Activated CD8-positive, alpha-beta memory T cell treated with anti-CD3 and anti-CD28 coated beads, Interleukin-2, amount 50 U/mL, for 48 hours (primary cell): Measurements from ENCODE around the gene TUBA3D.
"Not testable (repeated sequence)": the region's sequence is repeated elsewhere in the genome, so short reads cannot be mapped to it uniquely, and the experiment has no call there.

Source experiments
- DNase-seq: peaks from one replicate; pipeline ENCODE4 v3.0.0-alpha.2; 2020

The TUBA3D gene

DNA sequence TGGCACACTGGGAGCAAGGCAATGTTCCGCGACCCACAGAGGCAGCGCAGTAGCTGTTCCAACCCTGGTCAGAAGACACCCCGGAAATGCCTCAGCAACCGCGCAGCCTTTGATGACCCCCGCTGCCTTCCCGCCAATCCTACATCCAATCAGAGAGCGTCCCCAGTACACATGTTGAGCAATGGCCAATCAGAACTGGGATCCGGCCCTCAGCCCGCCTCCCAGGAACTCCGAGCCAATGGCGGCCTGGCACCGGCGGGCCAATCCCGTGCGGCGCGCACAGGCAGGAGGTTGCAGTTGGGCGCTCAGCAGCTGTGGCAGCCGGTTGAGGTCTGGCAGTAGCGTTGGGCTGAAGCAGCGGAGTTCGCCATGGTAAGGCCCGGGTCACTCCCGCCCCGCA lies at the start of gene TUBA3D:
Gene TUBA3D, plus strand, starts transcription at position 289 of the 400 bp plus-strand sequence. Its CDS starts 81 bp downstream, at position 370.
- no peak for DNase-seq

DNA sequence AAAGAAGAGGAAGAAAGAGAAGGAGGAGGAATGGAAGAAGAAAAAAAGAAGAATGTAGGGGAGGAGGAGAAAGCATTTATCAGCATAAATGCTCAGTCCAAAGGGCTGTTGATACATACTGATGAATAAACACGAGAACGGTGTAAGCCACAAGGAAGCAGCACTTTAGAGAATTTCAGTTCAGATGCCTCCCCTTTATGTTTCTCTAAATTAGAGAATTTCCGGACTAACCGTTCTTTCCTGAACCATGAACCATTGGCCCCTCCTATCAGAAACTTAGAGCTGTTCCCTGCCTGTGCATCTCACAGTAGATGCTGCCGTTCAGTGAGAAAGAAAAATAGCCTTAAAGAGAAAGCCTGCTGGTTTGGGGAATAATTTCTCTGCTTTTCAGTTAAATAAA lies 49.2 kb upstream of the TUBA3D start:
- no peak for DNase-seq

GRCh38 chr2:131431336-131431735 lies 44.6 kb upstream of the TUBA3D start:
- no peak for DNase-seq

- DNase-seq, result not testable (repeated sequence)
These were observed 35.0 kb upstream of the TUBA3D start for GRCh38 chr2:131440742-131441468.

DNA sequence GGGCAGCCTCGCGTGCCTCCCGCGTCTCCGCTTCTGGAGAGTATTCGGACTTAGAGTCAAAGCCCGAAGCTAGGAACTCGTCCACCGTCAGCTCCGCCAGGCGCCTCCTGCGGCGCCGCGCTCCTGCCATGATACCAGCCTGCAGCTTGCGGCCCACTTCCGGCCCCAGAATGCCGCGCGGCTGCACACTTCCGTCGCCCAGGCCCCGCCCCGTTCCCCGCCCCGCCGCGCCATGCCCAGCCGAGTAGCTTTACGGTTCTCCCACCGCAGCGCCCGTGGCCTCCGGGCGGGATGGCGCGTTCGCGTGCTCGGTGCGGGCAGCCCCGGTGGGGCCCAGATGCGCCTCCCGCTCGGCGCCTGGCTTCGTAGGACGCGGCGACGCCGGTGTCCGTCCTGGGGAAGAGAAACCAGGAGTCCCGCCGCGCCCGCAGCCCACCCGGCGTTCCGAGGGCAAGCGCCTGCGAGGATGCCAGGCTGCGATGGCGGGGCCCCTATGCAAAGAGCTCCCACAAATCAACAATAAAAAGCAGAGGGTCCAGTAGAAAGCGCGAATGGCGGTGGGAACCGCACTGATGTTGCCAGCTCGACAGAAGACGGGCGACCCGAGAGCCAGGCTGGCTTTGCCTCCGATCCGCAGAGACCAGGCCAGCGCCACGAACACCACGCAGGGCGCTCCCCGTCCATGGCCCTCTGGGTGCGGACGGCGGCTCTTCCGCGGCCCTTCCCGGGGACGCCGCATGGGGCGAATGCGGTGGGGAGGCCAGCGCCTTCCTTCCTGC lies 31.0 kb upstream of the TUBA3D start:
- DNase-seq, result not testable (repeated sequence)

DNA sequence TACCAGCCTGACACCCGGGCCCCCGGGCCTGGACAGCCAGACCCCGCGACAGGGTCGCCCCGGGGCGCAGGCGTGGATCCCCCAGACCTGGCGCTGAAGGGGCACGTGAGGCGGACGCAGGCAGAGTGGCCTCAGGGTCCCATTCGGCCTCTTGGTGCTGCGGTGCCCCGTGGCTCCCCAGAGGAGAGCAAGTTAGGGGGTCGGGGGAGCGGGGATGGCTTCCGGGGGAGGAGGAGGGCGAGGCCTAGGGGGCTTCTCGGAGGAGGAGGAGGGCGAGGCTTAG lies 30.5 kb upstream of the TUBA3D start:
- not testable (repeated sequence) for DNase-seq

GRCh38 chr2:131445896-131446295 lies 30.0 kb upstream of the TUBA3D start:
- DNase-seq, result no peak

DNA sequence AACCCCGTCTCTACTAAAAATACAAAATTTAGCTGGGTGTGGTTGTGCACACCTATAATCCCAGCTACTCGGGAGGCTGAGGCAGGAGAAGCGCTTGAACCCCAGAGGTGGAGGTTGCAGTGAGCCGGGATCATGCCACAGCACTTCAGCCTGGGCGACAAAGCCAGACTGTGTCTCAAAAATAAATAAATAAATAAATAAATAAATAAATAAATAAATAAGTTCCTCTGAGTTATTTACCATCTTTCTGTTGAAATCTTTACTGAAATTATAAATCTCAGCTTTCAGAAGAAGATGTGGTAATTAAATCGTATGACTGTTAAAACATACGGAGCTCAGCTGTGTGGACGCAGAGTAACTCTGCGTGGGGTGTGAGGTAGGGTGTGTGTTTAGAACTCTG lies 27.9 kb upstream of the TUBA3D start:
- DNase-seq, result not testable (repeated sequence)

DNA sequence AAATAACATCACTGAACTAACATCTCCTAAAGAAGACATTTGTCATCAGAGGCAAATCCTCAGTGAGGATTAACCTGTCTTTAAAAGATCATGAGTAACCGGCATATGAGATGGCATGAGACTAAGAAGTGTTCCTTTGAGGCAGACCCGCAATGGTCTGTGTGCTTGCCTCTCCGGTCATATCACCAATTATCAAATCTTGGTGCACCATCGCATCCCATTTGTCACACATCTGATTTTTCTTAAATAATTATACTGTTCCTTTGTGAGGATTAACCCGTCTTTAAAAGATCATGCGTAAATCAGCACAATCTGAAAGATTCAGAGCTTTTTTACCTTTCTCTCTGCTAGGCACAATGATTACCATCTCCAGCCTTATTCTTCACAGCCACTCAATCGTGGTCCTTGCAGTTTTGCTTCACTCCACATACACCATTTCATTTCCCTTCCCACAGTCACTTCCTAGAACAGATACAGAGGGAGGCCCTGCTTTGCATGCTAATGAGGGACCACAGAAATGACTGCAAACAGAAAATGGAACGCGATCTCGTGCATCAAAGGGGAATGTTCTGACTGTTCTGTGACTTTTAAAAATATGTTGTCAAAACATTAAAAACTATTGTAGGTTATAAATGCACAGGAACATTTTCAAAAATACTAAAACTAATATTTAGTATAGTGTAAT lies 24.5 kb upstream of the TUBA3D start:
- DNase-seq, result not testable (repeated sequence)

- DNase-seq, result not testable (repeated sequence)
These were observed 21.0 kb upstream of the TUBA3D start for GRCh38 chr2:131454914-131455313.

DNA sequence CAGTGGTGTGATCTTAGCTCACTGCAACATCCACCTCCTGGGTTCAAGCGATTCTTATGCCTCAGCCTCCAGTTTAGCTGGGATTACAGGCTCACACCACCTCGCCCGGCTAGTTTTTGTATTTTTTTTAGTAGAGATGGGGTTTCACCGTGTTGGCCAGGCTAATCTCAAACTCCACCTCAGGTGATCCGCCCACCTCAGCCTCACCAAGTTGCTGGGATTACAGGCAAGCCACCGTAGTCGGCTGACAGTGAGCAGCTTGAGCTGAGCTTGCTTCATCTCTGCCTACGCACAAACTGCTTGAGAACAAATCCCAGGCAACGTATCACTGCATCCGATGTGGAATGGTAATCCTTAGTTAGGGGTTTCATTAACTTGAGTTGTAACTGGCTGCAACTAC lies 8.2 kb upstream of the TUBA3D start:
- not testable (repeated sequence) for DNase-seq

GRCh38 chr2:131470944-131471343 lies 5.0 kb upstream of the TUBA3D start:
- not testable (repeated sequence) for DNase-seq

DNA sequence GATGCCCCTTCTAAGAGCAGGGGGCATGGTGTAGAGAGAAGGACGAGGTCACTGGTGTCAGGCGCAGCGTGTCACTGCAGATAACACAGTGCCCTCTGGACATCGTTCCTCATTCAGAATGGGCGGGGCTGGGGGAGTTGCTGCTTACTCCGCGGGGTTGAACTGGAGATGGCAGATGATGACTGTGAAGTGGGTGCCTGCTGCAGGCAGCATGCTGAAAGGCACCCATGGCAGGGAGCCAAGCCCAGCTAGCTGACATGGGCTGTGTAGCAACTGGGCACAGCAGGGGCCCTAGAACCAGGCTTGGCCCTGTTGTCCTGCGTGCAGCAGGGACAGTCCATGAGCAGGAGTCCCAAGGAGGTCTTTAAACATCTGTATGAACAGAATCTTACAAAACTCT lies 4.3 kb upstream of the TUBA3D start:
- DNase-seq, result not testable (repeated sequence)

GRCh38 chr2:131473266-131473665 lies 2.7 kb upstream of the TUBA3D start:
- DNase-seq, result not testable (repeated sequence)

GRCh38 chr2:131476363-131476762 lies 444 bp downstream of the TUBA3D start:
- not testable (repeated sequence) for DNase-seq

- DNase-seq, result not testable (repeated sequence)
These were observed 1.3 kb downstream of the TUBA3D start for GRCh38 chr2:131477227-131477626.

GRCh38 chr2:131478074-131478849 lies 2.3 kb downstream of the TUBA3D start:
- not testable (repeated sequence) for DNase-seq

DNA sequence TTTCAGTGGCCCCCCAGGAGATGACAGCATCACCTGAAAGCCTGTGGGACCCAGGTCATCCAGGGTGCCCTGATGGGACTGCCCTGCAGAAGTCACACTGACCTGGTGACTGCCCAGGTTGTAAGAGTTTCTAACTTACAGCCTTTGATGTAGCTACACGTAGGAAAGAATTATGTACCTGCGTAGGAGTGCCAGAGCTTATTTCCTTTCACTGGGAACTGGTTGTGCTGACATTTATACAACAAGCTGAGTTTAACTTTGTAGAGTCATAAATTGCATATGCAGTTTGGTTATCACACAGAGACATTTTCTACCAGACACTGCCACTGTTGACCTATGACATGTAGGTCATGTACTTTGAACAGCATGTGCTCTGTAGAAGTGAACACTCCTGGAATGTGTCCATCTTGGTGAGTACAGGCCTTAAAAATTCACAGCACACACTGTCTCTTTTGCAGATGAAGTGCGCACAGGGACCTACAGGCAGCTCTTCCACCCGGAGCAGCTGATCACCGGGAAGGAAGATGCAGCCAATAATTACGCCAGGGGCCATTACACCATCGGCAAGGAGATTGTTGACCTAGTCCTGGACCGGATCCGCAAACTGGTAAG lies 3.0 kb downstream of the TUBA3D start:
- not testable (repeated sequence) for DNase-seq

GRCh38 chr2:131480351-131480750 lies 4.4 kb downstream of the TUBA3D start:
- DNase-seq, result not testable (repeated sequence)

GRCh38 chr2:131482506-131483155 lies 6.7 kb downstream of the TUBA3D start:
- DNase-seq, result peak; percentile 38

DNA sequence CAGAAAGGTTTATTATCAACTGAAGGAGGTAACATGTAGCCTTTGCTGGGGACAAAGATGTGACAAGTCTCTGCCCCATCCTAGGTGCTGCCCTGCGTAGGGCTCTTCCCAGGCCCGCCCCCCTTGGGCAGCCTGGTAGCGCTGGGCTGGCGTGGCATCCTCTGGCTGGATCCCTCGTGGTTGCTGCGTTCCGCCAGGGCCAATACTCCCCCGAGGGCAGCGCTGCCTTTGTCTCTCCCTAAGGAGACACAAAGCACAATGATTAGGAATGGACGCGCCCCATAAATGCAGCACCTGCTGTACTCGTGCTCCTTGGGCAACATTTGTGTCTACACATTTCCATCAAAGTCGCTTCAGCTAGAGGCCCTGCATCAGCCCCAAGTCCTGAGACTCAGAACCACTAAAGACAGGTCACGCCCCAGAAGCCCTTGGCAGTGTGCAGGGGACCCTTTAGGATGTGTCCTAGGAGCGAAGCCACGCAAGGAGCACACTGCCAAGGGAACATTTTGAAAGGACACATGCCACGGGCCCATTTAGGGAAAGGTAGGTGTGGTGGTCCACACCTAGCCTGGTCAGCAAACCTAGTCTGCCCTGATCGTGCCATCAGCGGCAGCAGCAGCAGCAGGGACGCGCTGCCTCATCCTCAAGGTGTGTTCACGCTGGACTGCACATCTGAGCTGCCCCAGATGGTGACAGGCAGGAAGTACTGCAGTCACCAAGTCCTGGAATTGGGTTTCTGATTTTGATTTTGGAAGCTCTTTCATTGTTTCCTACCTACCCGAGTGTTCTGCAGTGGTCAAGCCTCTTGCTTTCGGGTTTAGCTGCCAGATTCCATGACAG lies 8.3 kb downstream of the TUBA3D start:
- peak; percentile 44 for DNase-seq
